Measurements from ENCODE around the gene MDFIC. TPM values are rescaled to one million over a fixed set of nuclear protein-coding genes. Genes with fewer than 3 reads are reported as not detected.

MDFIC gene, protein sequence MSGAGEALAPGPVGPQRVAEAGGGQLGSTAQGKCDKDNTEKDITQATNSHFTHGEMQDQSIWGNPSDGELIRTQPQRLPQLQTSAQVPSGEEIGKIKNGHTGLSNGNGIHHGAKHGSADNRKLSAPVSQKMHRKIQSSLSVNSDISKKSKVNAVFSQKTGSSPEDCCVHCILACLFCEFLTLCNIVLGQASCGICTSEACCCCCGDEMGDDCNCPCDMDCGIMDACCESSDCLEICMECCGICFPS
- 47.9 and 56.1 TPM in 2 replicates for total RNA-seq

DNA sequence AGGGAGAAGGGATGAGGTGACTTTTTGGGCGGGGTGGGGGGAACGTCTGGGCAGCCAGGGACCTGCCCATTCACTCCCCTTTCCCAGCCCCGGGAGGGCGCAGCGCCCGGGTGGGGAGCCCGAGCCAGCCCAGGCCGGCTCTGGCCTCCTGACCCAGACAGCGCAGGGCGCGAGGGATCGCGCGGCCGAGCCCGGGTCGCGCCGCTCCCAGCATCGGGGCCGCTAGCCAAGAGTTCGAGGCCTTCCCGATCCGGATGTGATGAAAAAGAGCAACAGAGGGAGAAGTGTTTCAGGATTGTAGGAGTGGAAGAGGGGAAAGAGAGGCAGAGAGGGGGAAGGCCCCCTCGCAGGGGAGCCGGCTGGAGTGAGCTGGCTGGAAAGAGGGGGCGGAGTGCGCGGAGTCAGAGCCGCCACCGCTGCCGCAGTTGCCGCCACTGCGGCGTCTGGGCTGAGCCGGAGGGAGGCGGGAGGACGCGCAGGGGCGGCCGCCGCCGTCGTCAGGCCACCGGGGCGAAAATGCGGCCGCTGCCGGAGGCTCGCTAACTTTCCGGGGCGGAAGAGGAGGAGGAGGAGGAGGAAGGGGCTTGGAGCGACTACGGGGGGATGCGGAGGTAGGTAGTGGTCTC, at the start of gene MDFIC:
TSS of gene MDFIC (plus strand) at position 69 of the 626 bp plus-strand sequence. CDS start 940 bp downstream, outside the sequence.

Measured in placental epithelial cell (primary cell).